ENCODE measurements around the gene BEND7. TPM values are rescaled to one million over a fixed set of nuclear protein-coding genes. Genes with fewer than 3 reads are reported as not detected.

The BEND7 gene
- total and polyA plus RNA-seq, 7 experiments from 2014 or later, result 0.17 TPM; not detected in 6

- Histone ChIP-seq H3K4me1 (ENCODE audit: control insufficient read depth in 2 of 2, insufficient read depth in 2 of 2, low read length in 2 of 2) (peaks cover 0 to 3% of the 10 kb centered on the region in 2 donors), H3K27ac (ENCODE audit: low read depth, low read length) (no peak overlapping the region), H3K4me3 (ENCODE audit: low read length) (no peak overlapping the region), H3K9me3 (ENCODE audit: control insufficient read depth in 2 of 3, low read length in 3 of 3) (no peaks in the 10 kb centered on the region), H3K27me3 (ENCODE audit: control insufficient read depth in 2 of 2, insufficient read depth in 2 of 2, low read length in 2 of 2) (no peaks in the 10 kb centered on the region), H3K36me3 (ENCODE audit: control insufficient read depth in 2 of 3, insufficient read depth in 3 of 3, low read length in 3 of 3) (no peaks in the 10 kb centered on the region)
- Mint-ChIP-seq H3K4me1 (peaks cover 0 to 7% (median 6%) of the 10 kb centered on the region in 7 donors), H3K4me3 (no peak overlapping the region), H3K27me3 (peaks cover 2 to 24% (median 9%) of the 10 kb centered on the region in 5 donors), H3K27ac (no peak overlapping the region), H3K9me3 (no peaks in the 10 kb centered on the region), H3K36me3 (no peaks in the 10 kb centered on the region)
- intact Hi-C loops (cut with micrococcal nuclease), result loop anchor here in 1 of 2 donors (10.0 kb wide), 1 partner anchor 336 kb away; no protein-coding TSS in a partner anchor
- ChIA-PET POLR2A (no interaction called here), CTCF (interaction anchor here (1.4 kb wide), 1 partner anchor 9 kb away, joined by 5 read pairs; no protein-coding TSS in a partner anchor)
- DNase-seq (no peak), ATAC-seq (no peak)
Observed at GRCh38 chr10:13449296-13449695, 79.5 kb downstream of the BEND7 start.

- intact Hi-C loops (cut with micrococcal nuclease), result loop anchor here in 1 of 2 donors (10.0 kb wide), 1 partner anchor 337 kb away; no protein-coding TSS in a partner anchor
- Histone ChIP-seq H3K27me3 (ENCODE audit: control insufficient read depth in 2 of 2, insufficient read depth in 2 of 2, low read length in 2 of 2) (no peaks in the 10 kb centered on the region), H3K27ac (ENCODE audit: low read depth, low read length) (no peak overlapping the region), H3K36me3 (ENCODE audit: control insufficient read depth in 2 of 3, insufficient read depth in 3 of 3, low read length in 3 of 3) (no peaks in the 10 kb centered on the region), H3K4me1 (ENCODE audit: control insufficient read depth in 2 of 2, insufficient read depth in 2 of 2, low read length in 2 of 2) (no peaks in the 10 kb centered on the region), H3K9me3 (ENCODE audit: control insufficient read depth in 2 of 3, low read length in 3 of 3) (no peaks in the 10 kb centered on the region), H3K4me3 (ENCODE audit: low read length) (no peak overlapping the region)
- ChIA-PET POLR2A (no interaction called here), CTCF (no interaction called here)
- H3K27me3 Mint-ChIP-seq, result peaks cover 10 to 21% (median 11%) of the 10 kb centered on the region in 5 donors
- no peak for DNase-seq
- H3K4me3 Mint-ChIP-seq, result no peak overlapping the region
- no peaks in the 10 kb centered on the region for H3K4me1 Mint-ChIP-seq
- no peaks in the 10 kb centered on the region for H3K9me3 Mint-ChIP-seq
- no peak for ATAC-seq
- H3K36me3 Mint-ChIP-seq, result no peaks in the 10 kb centered on the region
- no peak overlapping the region for H3K27ac Mint-ChIP-seq
Observed at GRCh38 chr10:13448216-13448615, 80.6 kb downstream of the BEND7 start.

- Mint-ChIP-seq H3K9me3 (no peaks in the 10 kb centered on the region), H3K27ac (no peak overlapping the region), H3K27me3 (peaks cover 26 to 29% (median 29%) of the 10 kb centered on the region in 5 donors), H3K4me1 (peaks cover 0 to 1% (median under 1%) of the 10 kb centered on the region in 7 donors), H3K36me3 (no peaks in the 10 kb centered on the region), H3K4me3 (no peak overlapping the region)
- no peak for DNase-seq
- H3K27ac ChIP-seq (ENCODE audit: low read depth, low read length), result no peak overlapping the region
- no peak for ATAC-seq
- H3K9me3 ChIP-seq (ENCODE audit: control insufficient read depth in 2 of 3, low read length in 3 of 3), result no peaks in the 10 kb centered on the region
- H3K4me3 ChIP-seq (ENCODE audit: low read length), result no peak overlapping the region
- H3K4me1 ChIP-seq (ENCODE audit: control insufficient read depth in 2 of 2, insufficient read depth in 2 of 2, low read length in 2 of 2), result peaks cover 0 to under 1% of the 10 kb centered on the region in 2 donors
- intact Hi-C loops (cut with micrococcal nuclease), result loop anchor here in 1 of 2 donors (10.0 kb wide), 1 partner anchor 339 kb away; no protein-coding TSS in a partner anchor
- ChIA-PET CTCF (no interaction called here), POLR2A (no interaction called here)
- H3K27me3 ChIP-seq (ENCODE audit: control insufficient read depth in 2 of 2, insufficient read depth in 2 of 2, low read length in 2 of 2), result peaks cover 0 to 9% of the 10 kb centered on the region in 2 donors
- H3K36me3 ChIP-seq (ENCODE audit: control insufficient read depth in 2 of 3, insufficient read depth in 3 of 3, low read length in 3 of 3), result no peaks in the 10 kb centered on the region
Observed at GRCh38 chr10:13445656-13446400, 83.0 kb downstream of the BEND7 start.

- Mint-ChIP-seq H3K27me3 (peaks cover 38 to 52% (median 48%) of the 10 kb centered on the region in 5 donors), H3K27ac (no peak overlapping the region), H3K4me3 (peak overlapping the region in 1 of 10 donors; percentile 54), H3K4me1 (peaks cover 5 to 16% (median 14%) of the 10 kb centered on the region in 7 donors), H3K36me3 (no peaks in the 10 kb centered on the region), H3K9me3 (peaks cover 0 to 2% (median 0%) of the 10 kb centered on the region in 11 donors)
- POLR2A ChIA-PET, result no interaction called here
- no peak for DNase-seq
- H3K4me3 ChIP-seq (ENCODE audit: low read length), result no peak overlapping the region
- CTCF ChIA-PET, result interaction anchor here (1.5 to 3.3 kb wide), 3 partner anchors 31 to 90 kb away, joined by 3 to 35 read pairs (median 3); no protein-coding TSS in a partner anchor
- H3K27me3 ChIP-seq (ENCODE audit: control insufficient read depth in 2 of 2, insufficient read depth in 2 of 2, low read length in 2 of 2), result peaks cover 0 to 9% of the 10 kb centered on the region in 2 donors
- no peaks in the 10 kb centered on the region for H3K36me3 ChIP-seq (ENCODE audit: control insufficient read depth in 2 of 3, insufficient read depth in 3 of 3, low read length in 3 of 3)
- intact Hi-C loops (cut with micrococcal nuclease), result loop anchor here in 1 of 2 donors (10.0 kb wide), 1 partner anchor 343 kb away; no protein-coding TSS in a partner anchor
- no peaks in the 10 kb centered on the region for H3K9me3 ChIP-seq (ENCODE audit: control insufficient read depth in 2 of 3, low read length in 3 of 3)
- no peak for ATAC-seq
- H3K27ac ChIP-seq (ENCODE audit: low read depth, low read length), result no peak overlapping the region
- H3K4me1 ChIP-seq (ENCODE audit: control insufficient read depth in 2 of 2, insufficient read depth in 2 of 2, low read length in 2 of 2), result peaks cover 9 to 11% of the 10 kb centered on the region in 2 donors
Observed at GRCh38 chr10:13441476-13441875, 87.3 kb downstream of the BEND7 start.

GRCh38 chr10:13440185-13441061 is 88.4 kb downstream of the BEND7 start:
- DNase-seq (peak; percentile 39 to 76 (median 67)), ATAC-seq (peak; percentile 96)
- no peaks in the 10 kb centered on the region for H3K9me3 ChIP-seq (ENCODE audit: control insufficient read depth in 2 of 3, low read length in 3 of 3)
- POLR2A ChIA-PET, result interaction anchor here (1.4 kb wide), 1 partner anchor 68 kb away, joined by 4 read pairs; no protein-coding TSS in a partner anchor
- H3K36me3 ChIP-seq (ENCODE audit: control insufficient read depth in 2 of 3, insufficient read depth in 3 of 3, low read length in 3 of 3), result no peaks in the 10 kb centered on the region
- CTCF ChIA-PET, result interaction anchor here (0.6 to 3.3 kb wide), 14 partner anchors 9 to 280 kb away, joined by 3 to 35 read pairs (median 3); no protein-coding TSS in a partner anchor
- intact Hi-C loops (cut with micrococcal nuclease), result loop anchor here (1.0 to 10.0 kb wide), 3 partner anchors 68 to 344 kb away; partner anchors contain the start of gene MCM10 (in 2 of the 2)
- peaks cover 0 to 9% of the 10 kb centered on the region in 2 donors for H3K27me3 ChIP-seq (ENCODE audit: control insufficient read depth in 2 of 2, insufficient read depth in 2 of 2, low read length in 2 of 2)
- H3K4me3 ChIP-seq (ENCODE audit: low read length), result peak overlapping the region; percentile 56
- Mint-ChIP-seq H3K9me3 (peaks cover 0 to 3% (median 0%) of the 10 kb centered on the region in 11 donors), H3K4me3 (peak overlapping the region; percentile 38 to 86 (median 76)), H3K27me3 (peaks cover 38 to 57% (median 48%) of the 10 kb centered on the region in 5 donors), H3K27ac (peak overlapping the region in 2 of 9 donors; percentile 32 to 37), H3K36me3 (no peaks in the 10 kb centered on the region), H3K4me1 (peaks cover 5 to 16% (median 14%) of the 10 kb centered on the region in 7 donors)
- H3K4me1 ChIP-seq (ENCODE audit: control insufficient read depth in 2 of 2, insufficient read depth in 2 of 2, low read length in 2 of 2), result peaks cover 9 to 11% of the 10 kb centered on the region in 2 donors
- H3K27ac ChIP-seq (ENCODE audit: low read depth, low read length), result no peak overlapping the region

All from naive thymus-derived CD4-positive, alpha-beta T cell (primary cell).